Posterior cingulate gyrus (tissue), 11 donors: ENCODE data around the gene TBL1X.

ENCODE experiments used
- DNase-seq, 10 donors: peaks; one replicate each; pipeline versions ENCODE4 v3.0.0 to v3.0.0-alpha.2; 2020 to 2021; ENCODE audit warnings: mixed read lengths in 3 of 10
- intact Hi-C: fragments of 100-400 bp; cut with DNase I; formaldehyde crosslinking; loops from one replicate; pipeline ENCODE4 v1.15.1; 2023

The TBL1X gene

GRCh38 chrX:9493936-9494335, 29.1 kb downstream of the TBL1X start:
- intact Hi-C loops = no loop called here
- no peak for DNase-seq

GRCh38 chrX:9494771-9495170, 29.9 kb downstream of the TBL1X start:
- intact Hi-C loops = no loop called here
- DNase-seq = no peak

GRCh38 chrX:9495496-9495895, 30.6 kb downstream of the TBL1X start:
- intact Hi-C loops = no loop called here
- DNase-seq = no peak

GRCh38 chrX:9498236-9498635, 33.4 kb downstream of the TBL1X start:
- no peak for DNase-seq
- intact Hi-C loops = no loop called here

- no peak for DNase-seq
- intact Hi-C loops = no loop called here
Measured at GRCh38 chrX:9500584-9500983, 35.7 kb downstream of the TBL1X start.

GRCh38 chrX:9501362-9501761, 36.5 kb downstream of the TBL1X start:
- intact Hi-C loops = no loop called here
- DNase-seq = no peak

GRCh38 chrX:9503261-9503660, 38.4 kb downstream of the TBL1X start:
- no peak for DNase-seq
- intact Hi-C loops = no loop called here

- intact Hi-C loops = no loop called here
Measured at GRCh38 chrX:9510366-9510765, 45.5 kb downstream of the TBL1X start.

GRCh38 chrX:9510980-9511379, 46.1 kb downstream of the TBL1X start:
- intact Hi-C loops = no loop called here
- no peak for DNase-seq

More at GRCh38 chrX:9510366-9510765, 45.5 kb downstream of the TBL1X start:
- no peak for DNase-seq

GRCh38 chrX:9515489-9515888, 50.6 kb downstream of the TBL1X start:
- DNase-seq = no peak
- intact Hi-C loops = no loop called here

GRCh38 chrX:9515973-9516538, 51.2 kb downstream of the TBL1X start:
- intact Hi-C loops = no loop called here
- DNase-seq = no peak

- no peak for DNase-seq
- intact Hi-C loops = no loop called here
Measured at GRCh38 chrX:9516635-9517034, 51.8 kb downstream of the TBL1X start.

GRCh38 chrX:9518051-9518450, 53.2 kb downstream of the TBL1X start:
- intact Hi-C loops = no loop called here
- no peak for DNase-seq

- no peak for DNase-seq
- intact Hi-C loops = no loop called here
Measured at GRCh38 chrX:9518889-9519288, 54.0 kb downstream of the TBL1X start.

- DNase-seq = no peak
- intact Hi-C loops = no loop called here
Measured at GRCh38 chrX:9519546-9520216, 54.8 kb downstream of the TBL1X start.

GRCh38 chrX:9520217-9520590, 55.3 kb downstream of the TBL1X start:
- intact Hi-C loops = no loop called here

GRCh38 chrX:9522378-9523155, 57.7 kb downstream of the TBL1X start:
- no peak for DNase-seq
- intact Hi-C loops = no loop called here

More at GRCh38 chrX:9520217-9520590, 55.3 kb downstream of the TBL1X start:
- no peak for DNase-seq

GRCh38 chrX:9525511-9526248, 60.8 kb downstream of the TBL1X start:
- intact Hi-C loops = no loop called here
- DNase-seq = no peak

- intact Hi-C loops = no loop called here
- no peak for DNase-seq
Measured at GRCh38 chrX:9526965-9527364, 62.1 kb downstream of the TBL1X start.

GRCh38 chrX:9528498-9528897, 63.6 kb downstream of the TBL1X start:
- intact Hi-C loops = no loop called here
- DNase-seq = no peak

GRCh38 chrX:9529223-9529622, 64.4 kb downstream of the TBL1X start:
- no peak for DNase-seq
- intact Hi-C loops = no loop called here
